Neuronal stem cell (in vitro differentiated cells): ENCODE measurements around the gene RPL41. TPM values are rescaled to one million over a fixed set of nuclear protein-coding genes. Genes with fewer than 3 reads are reported as not detected.
A peak's percentile ranks its signal among the peaks of the same experiment; 100 is the strongest.
"Not testable (repeated sequence)": the region's sequence is repeated elsewhere in the genome, so short reads cannot be mapped to it uniquely, and the experiment has no call there.

Experiments
- DNase-seq: peaks from one replicate; pipeline ENCODE4 v3.0.0-alpha.2; 2013; ENCODE audit warnings: low spot score
- H2AFZ ChIP-seq: one replicate; pipeline ENCODE4 v1.6.1; 2013; ENCODE audit warnings: mild to moderate bottlenecking, low read length, inconsistent platforms
- H2AK5ac ChIP-seq: 2 replicates; pipeline ENCODE4 v1.6.1; 2013; ENCODE audit warnings: low read depth, mild to moderate bottlenecking, inconsistent platforms, low read length, moderate library complexity, mixed read lengths
- H2BK120ac ChIP-seq: 2 replicates; pipeline ENCODE4 v1.6.1; 2013; ENCODE audit warnings: low read depth, mild to moderate bottlenecking, inconsistent platforms, low read length, moderate library complexity, mixed read lengths
- H2BK12ac ChIP-seq: one replicate; pipeline ENCODE4 v1.6.1; 2013; ENCODE audit warnings: low read length, inconsistent platforms
- H2BK15ac ChIP-seq: 2 replicates; pipeline ENCODE4 v1.6.1; 2013; ENCODE audit warnings: mild to moderate bottlenecking, low read length, inconsistent platforms, mixed read lengths
- H2BK5ac ChIP-seq: one replicate; pipeline ENCODE4 v1.6.1; 2013; ENCODE audit warnings: inconsistent platforms, mild to moderate bottlenecking, low read length, moderate library complexity
- H3K14ac ChIP-seq: one replicate; pipeline ENCODE4 v1.6.1; 2013; ENCODE audit warnings: low read length, inconsistent platforms
- H3K18ac ChIP-seq: 2 replicates; pipeline ENCODE4 v1.6.1; 2013; ENCODE audit warnings: low read length, inconsistent platforms
- H3K23ac ChIP-seq: 2 replicates; pipeline ENCODE4 v1.6.1; 2013; ENCODE audit warnings: low read depth, mild to moderate bottlenecking, mixed read lengths, low read length, inconsistent platforms; ENCODE audit not compliant: poor library complexity
- H3K27ac ChIP-seq: replicated peaks from 3 replicates; pipeline ENCODE4 v1.5.1; 2013; ENCODE audit warnings: low read length, inconsistent platforms
- H3K27me3 ChIP-seq, 3 experiments: 2 replicates each; pipeline ENCODE4 v1.6.1; 2013; ENCODE audit warnings: low read length in 3 of 3, mild to moderate bottlenecking in 2 of 3, inconsistent platforms in 1 of 3, low read depth in 1 of 3, mixed read lengths in 1 of 3, moderate library complexity in 1 of 3; ENCODE audit not compliant: control insufficient read depth in 3 of 3, insufficient read depth in 3 of 3
- H3K36me3 ChIP-seq, 2 donors: replicated peaks in 1 of 2; 2 replicates each; pipeline ENCODE4 v1.6.1; 2013; ENCODE audit warnings: low read length in 2 of 2; ENCODE audit not compliant: control insufficient read depth in 2 of 2, insufficient read depth in 2 of 2
- H3K4ac ChIP-seq: 2 replicates; pipeline ENCODE4 v1.6.1; 2013; ENCODE audit warnings: inconsistent platforms, mild to moderate bottlenecking, low read length, moderate library complexity
- H3K4me1 ChIP-seq, 2 donors: 1 replicate in 1 of 2; 2 replicates in 1 of 2; pipeline ENCODE4 v1.6.1; 2013; ENCODE audit warnings: low read length in 2 of 2, low read depth in 1 of 2; ENCODE audit not compliant: control insufficient read depth in 2 of 2, insufficient read depth in 1 of 2
- H3K4me2 ChIP-seq: one replicate; pipeline ENCODE4 v1.6.1; 2013; ENCODE audit warnings: mild to moderate bottlenecking, low read length, inconsistent platforms; ENCODE audit not compliant: insufficient read depth, poor library complexity, severe bottlenecking
- H3K4me3 ChIP-seq, 2 donors: 2 replicates each; pipeline ENCODE4 v1.5.1; 2013; ENCODE audit warnings: low read length in 2 of 2, mild to moderate bottlenecking in 2 of 2, inconsistent platforms in 1 of 2, moderate library complexity in 1 of 2
- H3K79me1 ChIP-seq: one replicate; pipeline ENCODE4 v1.6.1; 2013; ENCODE audit warnings: low read depth, mild to moderate bottlenecking, inconsistent platforms, low read length, moderate library complexity
- H3K9ac ChIP-seq: one replicate; pipeline ENCODE4 v1.6.1; 2013; ENCODE audit warnings: mild to moderate bottlenecking, low read depth, low read length, inconsistent platforms; ENCODE audit not compliant: poor library complexity
- H3K9me3 ChIP-seq, 2 donors: replicated peaks in 1 of 2; 2 replicates each; pipeline versions ENCODE3 to v1.6.1; 2013; ENCODE audit warnings: low read length in 2 of 2, mild to moderate bottlenecking in 2 of 2, inconsistent platforms in 1 of 2, low read depth in 1 of 2, mixed read lengths in 1 of 2, moderate library complexity in 1 of 2; ENCODE audit not compliant: control insufficient read depth in 2 of 2, insufficient read depth in 1 of 2
- H4K8ac ChIP-seq: one replicate; pipeline ENCODE4 v1.6.1; 2013; ENCODE audit warnings: low read depth, mild to moderate bottlenecking, inconsistent platforms, low read length, moderate library complexity
- H4K91ac ChIP-seq: one replicate; pipeline ENCODE4 v1.6.1; 2013; ENCODE audit warnings: low read length, low read depth, mild to moderate bottlenecking, inconsistent platforms; ENCODE audit not compliant: poor library complexity
- WGBS, 2 donors: extraction: QIAGEN DNeasy Blood & Tissue Kit; methylation state at CpG; one replicate each; pipeline ENCODE4 v1.1.7; 2013; ENCODE audit warnings: missing lambda C conversion rate in 2 of 2, mixed read lengths in 1 of 2; ENCODE audit not compliant: insufficient read length in 2 of 2, insufficient replicate concordance in 1 of 2; ENCODE audit errors: extremely low coverage in 2 of 2; 5-methylcytosine and 5-hydroxymethylcytosine counted together
- polyA plus RNA-seq, 2 experiments: library from polyadenylated mRNA; stranded (reverse); fragments of 200-250 nt; gene quantifications; one replicate each; pipeline ENCODE4 v1.2.3, GENCODE V29; 2013

Gene RPL41
- 16,336 TPM for polyA plus RNA-seq (2013, experiment 1 of 2)
- 16,107 TPM for polyA plus RNA-seq (2013, experiment 2 of 2)

DNA sequence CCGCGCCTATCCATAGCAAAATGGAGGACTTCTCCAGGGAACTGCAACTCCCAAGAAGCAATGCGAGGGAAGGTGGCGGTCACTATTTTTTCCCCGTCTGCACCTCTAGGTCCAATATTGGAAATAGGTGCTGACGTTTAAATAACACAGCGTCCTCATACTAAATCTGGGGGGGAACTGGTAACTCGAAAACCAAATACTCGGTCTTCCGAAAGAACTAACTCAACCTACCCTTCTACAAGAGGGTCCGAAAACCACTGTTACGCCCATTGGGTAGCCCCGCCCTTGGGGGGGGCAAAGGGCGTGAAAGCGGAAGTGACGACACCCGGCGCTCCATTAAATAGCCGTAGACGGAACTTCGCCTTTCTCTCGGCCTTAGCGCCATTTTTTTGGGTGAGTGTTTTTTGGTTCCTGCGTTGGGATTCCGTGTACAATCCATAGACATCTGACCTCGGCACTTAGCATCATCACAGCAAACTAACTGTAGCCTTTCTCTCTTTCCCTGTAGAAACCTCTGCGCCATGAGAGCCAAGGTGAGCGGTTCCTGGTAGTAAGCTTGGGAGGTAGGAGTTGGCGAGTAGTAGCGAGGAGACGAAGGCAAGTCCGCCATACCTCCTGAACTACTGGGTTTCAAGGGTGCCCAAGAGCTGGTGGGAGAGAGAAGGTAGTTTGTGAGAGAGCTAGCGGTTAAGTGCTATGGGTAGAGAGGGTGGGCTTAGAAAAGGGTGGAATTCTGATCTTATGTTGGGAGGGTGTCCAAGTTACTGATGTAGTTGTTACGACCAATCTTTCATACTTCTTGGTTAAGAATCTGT is at the start of gene RPL41:
Gene RPL41 (plus strand): TSS at position 367 of the 815 bp plus-strand sequence.
- peak within 1 kb of the TSS; percentile 72 for H3K4me2 ChIP-seq
- H3K4me1 ChIP-seq: peaks cover 6 to 16% of the 10 kb centered on the region in 2 donors
- H3K9ac ChIP-seq: peak within 1 kb of the TSS; percentile 78
- DNase-seq: peak; percentile 95
- no CpG with 5 or more reads among the region's 34 CpGs for WGBS, 2 donors
- peak within 1 kb of the TSS; percentile 35 for H2BK12ac ChIP-seq
- H3K36me3 ChIP-seq: peaks cover 25 to 57% of the 10 kb centered on the region in 2 donors
- H3K27me3 ChIP-seq: no peaks in the 10 kb centered on the region
- no peaks in the 10 kb centered on the region for H3K79me1 ChIP-seq
- H3K27ac ChIP-seq: peak within 1 kb of the TSS; percentile 70
- no peak within 1 kb of the TSS for H2BK15ac ChIP-seq
- no peak within 1 kb of the TSS for H4K91ac ChIP-seq
- H3K9me3 ChIP-seq: peaks cover 0 to 7% of the 10 kb centered on the region in 2 donors
- H3K14ac ChIP-seq: no peak within 1 kb of the TSS
- no peak within 1 kb of the TSS for H2BK5ac ChIP-seq
- H2AFZ ChIP-seq: peak within 1 kb of the TSS; percentile 81
- H4K8ac ChIP-seq: no peak within 1 kb of the TSS
- H2AK5ac ChIP-seq: no peak within 1 kb of the TSS
- peak within 1 kb of the TSS; percentile 32 for H3K18ac ChIP-seq
- H3K4ac ChIP-seq: no peak within 1 kb of the TSS
- peak within 1 kb of the TSS; percentile 17 for H3K23ac ChIP-seq
- H2BK120ac ChIP-seq: no peak within 1 kb of the TSS
- H3K4me3 ChIP-seq: peak within 1 kb of the TSS; percentile 67 to 83

DNA sequence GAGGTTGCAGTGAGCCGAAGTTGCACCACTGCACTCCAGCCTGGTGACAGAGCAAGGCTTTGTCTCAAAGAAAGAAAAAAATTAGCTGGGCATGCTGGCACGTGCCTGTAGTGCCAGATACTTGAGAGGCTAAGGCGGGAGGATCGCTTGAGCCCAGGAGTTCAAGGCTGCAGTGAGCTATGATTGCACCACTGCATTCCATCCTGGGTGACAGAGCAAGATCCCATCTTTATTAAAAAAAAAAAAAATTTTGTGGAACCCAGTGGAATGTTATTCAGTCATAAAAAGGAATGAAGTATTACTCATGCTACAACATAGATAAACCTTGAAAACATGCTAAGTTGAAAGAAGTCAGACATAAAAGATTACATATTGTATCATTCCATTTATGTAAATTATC is 44.8 kb upstream of the RPL41 start:
- H3K27me3 ChIP-seq: no peaks in the 10 kb centered on the region
- H4K8ac ChIP-seq: no peak overlapping the region
- H2BK120ac ChIP-seq: no peak overlapping the region
- H3K4me2 ChIP-seq: no peak overlapping the region
- H3K18ac ChIP-seq: no peak overlapping the region
- H3K23ac ChIP-seq: no peak overlapping the region
- no peak overlapping the region for H2BK12ac ChIP-seq
- no peaks in the 10 kb centered on the region for H3K9me3 ChIP-seq
- no peak overlapping the region for H3K4me3 ChIP-seq
- no peak overlapping the region for H2AK5ac ChIP-seq
- no peak overlapping the region for H3K27ac ChIP-seq
- no peaks in the 10 kb centered on the region for H3K4me1 ChIP-seq
- H3K36me3 ChIP-seq: no peaks in the 10 kb centered on the region
- no peak overlapping the region for H2AFZ ChIP-seq
- no peak overlapping the region for H4K91ac ChIP-seq
- H3K14ac ChIP-seq: no peak overlapping the region
- H2BK5ac ChIP-seq: no peak overlapping the region
- H3K79me1 ChIP-seq: no peaks in the 10 kb centered on the region
- DNase-seq: no peak
- no peak overlapping the region for H3K9ac ChIP-seq
- no peak overlapping the region for H2BK15ac ChIP-seq
- H3K4ac ChIP-seq: no peak overlapping the region
- WGBS, 2 donors: no CpG with 5 or more reads among the region's 4 CpGs

DNA sequence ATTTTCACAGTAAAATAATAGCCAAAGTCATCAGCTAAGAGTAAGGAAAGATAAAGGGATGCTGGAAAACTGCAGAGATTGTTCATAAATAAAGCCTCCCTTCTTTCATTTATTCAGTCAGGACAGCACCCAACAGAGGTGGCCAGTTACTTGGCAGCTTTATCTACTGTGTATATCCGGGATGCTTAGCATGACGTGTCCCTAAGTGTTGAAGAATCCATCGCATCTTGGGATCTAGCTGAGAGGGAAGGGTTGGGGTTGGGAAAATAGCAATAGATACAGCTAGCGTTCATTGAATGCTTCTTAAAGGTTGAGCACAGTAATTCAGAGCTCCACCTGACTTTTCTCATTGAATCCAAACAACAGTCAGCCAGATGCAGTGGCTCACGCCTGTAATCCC is 42.0 kb upstream of the RPL41 start:
- no peak overlapping the region for H2BK12ac ChIP-seq
- no peaks in the 10 kb centered on the region for H3K9me3 ChIP-seq
- no peak overlapping the region for H3K14ac ChIP-seq
- no peak overlapping the region for H3K9ac ChIP-seq
- H3K27ac ChIP-seq: no peak overlapping the region
- no peak overlapping the region for H3K4ac ChIP-seq
- H2AK5ac ChIP-seq: no peak overlapping the region
- H3K27me3 ChIP-seq: peaks cover 0 to 5% (median 0%) of the 10 kb centered on the region in 3 experiments
- no peak overlapping the region for H4K8ac ChIP-seq
- H3K36me3 ChIP-seq: no peaks in the 10 kb centered on the region
- H3K4me2 ChIP-seq: no peak overlapping the region
- H3K79me1 ChIP-seq: no peaks in the 10 kb centered on the region
- no peak overlapping the region for H2BK5ac ChIP-seq
- no peak for DNase-seq
- H2BK120ac ChIP-seq: no peak overlapping the region
- H2AFZ ChIP-seq: no peak overlapping the region
- H2BK15ac ChIP-seq: no peak overlapping the region
- no peak overlapping the region for H3K23ac ChIP-seq
- H3K4me3 ChIP-seq: no peak overlapping the region
- no peak overlapping the region for H4K91ac ChIP-seq
- no peak overlapping the region for H3K18ac ChIP-seq
- H3K4me1 ChIP-seq: no peaks in the 10 kb centered on the region
- no CpG with 5 or more reads among the region's 5 CpGs for WGBS, 2 donors

DNA sequence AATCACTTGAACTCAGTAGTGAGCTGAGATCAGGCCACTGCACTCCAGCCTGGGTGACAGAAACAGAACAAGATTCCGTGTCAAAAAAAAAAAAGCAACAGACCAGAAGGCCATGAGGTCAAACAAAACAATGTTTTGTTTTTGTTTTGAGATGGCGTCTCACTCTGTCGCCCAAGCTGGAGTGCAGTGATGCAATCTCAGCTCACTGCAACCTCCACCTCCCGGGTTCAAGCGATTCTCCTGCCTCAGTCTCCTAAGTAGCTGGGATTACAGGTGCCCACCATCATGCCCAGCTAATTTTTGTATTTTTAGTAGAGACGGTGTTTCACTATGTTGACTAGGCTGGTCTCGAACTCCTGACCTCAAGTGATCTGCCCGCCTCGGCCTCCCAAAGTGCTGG is 38.5 kb upstream of the RPL41 start:
- H2BK15ac ChIP-seq, H2BK120ac ChIP-seq, H3K9ac ChIP-seq, H3K4ac ChIP-seq, H4K8ac ChIP-seq, H3K14ac ChIP-seq, DNase-seq, H2BK12ac ChIP-seq, H3K23ac ChIP-seq, H3K36me3 ChIP-seq, H3K27ac ChIP-seq, H3K18ac ChIP-seq, H2BK5ac ChIP-seq, H3K4me3 ChIP-seq, H2AFZ ChIP-seq, H3K9me3 ChIP-seq, H2AK5ac ChIP-seq, H3K4me2 ChIP-seq, H3K79me1 ChIP-seq, H4K91ac ChIP-seq: not testable (repeated sequence)
- peaks cover 9 to 12% of the 10 kb centered on the region in 2 donors for H3K4me1 ChIP-seq
- H3K27me3 ChIP-seq: peaks cover 0 to 41% (median 18%) of the 10 kb centered on the region in 3 experiments
- WGBS, 2 donors: no CpG with 5 or more reads among the region's 9 CpGs
